NCI-H748 (cell line): ENCODE results near the gene PRDM5.

Experiments used
- DNase-seq: peaks from one replicate; lab custom pipeline; 2025; ENCODE audit not compliant: unreplicated experiment; lab: John Stamatoyannopoulos, UW

Gene PRDM5

DNA sequence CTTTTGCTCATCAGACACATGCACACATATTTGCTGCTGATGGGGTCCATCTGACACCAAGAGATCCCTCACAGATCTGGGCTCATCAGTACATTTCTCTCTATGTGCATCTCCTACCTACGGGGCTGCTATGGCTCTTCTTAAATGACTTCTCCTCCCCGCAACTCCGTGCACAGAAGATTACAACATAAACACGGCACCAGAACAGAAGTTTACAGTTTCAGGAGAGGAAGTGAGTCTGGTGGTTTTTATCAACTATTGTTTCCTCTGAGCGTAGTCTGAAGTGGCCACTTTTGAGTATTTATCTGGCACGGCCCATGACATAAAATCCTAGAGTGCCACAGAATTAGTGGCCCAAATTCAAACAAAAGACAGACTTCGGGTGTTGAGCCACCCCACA is 263.8 kb downstream of the PRDM5 start:
- DNase-seq, result no peak

DNA sequence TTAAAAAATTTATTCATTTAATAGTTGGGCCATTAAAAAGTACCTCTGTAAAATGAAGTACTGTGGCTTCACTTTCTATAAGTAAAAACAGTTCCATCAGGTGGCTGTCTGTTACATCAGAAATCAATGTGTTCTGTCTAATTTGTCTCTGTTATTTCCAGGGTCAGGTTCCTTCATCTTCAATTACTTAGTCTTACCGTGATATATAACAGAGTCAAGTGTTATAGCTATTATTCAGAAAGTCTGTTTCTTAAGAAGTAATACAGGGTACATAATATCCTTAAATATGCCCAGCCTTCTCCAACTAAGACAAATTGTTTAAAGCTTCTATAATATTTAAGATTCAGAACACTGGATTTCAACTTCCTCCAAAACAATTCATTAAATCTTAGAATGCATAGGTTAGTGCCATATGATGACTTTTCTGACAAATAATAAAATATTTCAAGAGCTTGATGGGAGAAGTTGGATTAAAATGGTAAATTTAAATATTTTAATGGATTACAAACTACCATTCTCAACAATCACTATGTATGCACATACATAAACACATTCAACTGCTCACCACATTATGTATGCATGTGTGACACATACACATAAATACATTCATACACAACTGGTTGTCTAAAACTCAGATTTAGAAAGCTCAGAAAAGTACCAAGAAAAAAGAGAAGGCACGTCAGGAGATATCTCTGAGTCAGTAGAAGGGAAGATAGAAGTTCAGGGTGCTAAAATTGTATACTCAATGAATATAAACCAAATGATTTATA is 268.5 kb downstream of the PRDM5 start:
- DNase-seq, result no peak

DNA sequence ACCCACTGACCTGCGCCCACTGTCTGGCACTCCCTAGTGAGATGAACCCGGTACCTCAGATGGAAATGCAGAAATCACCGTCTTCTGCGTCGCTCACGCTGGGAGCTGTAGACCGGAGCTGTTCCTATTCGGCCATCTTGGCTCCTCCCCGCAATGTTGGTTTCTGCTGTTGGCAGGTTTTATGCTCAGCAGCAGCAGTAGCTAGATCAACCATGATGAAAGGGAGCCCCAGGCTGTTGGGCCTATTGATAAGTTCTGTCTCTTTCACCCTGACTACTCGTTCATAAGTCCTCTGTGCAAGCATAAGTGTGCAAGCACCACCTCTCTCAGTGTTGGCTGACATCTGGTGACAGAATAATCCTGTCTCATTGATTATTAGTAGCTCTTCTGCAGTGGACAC is 274.2 kb downstream of the PRDM5 start:
- DNase-seq, result peak; percentile 70
